ENCODE measurements around the gene ARHGAP33.

ARHGAP33 gene, protein sequence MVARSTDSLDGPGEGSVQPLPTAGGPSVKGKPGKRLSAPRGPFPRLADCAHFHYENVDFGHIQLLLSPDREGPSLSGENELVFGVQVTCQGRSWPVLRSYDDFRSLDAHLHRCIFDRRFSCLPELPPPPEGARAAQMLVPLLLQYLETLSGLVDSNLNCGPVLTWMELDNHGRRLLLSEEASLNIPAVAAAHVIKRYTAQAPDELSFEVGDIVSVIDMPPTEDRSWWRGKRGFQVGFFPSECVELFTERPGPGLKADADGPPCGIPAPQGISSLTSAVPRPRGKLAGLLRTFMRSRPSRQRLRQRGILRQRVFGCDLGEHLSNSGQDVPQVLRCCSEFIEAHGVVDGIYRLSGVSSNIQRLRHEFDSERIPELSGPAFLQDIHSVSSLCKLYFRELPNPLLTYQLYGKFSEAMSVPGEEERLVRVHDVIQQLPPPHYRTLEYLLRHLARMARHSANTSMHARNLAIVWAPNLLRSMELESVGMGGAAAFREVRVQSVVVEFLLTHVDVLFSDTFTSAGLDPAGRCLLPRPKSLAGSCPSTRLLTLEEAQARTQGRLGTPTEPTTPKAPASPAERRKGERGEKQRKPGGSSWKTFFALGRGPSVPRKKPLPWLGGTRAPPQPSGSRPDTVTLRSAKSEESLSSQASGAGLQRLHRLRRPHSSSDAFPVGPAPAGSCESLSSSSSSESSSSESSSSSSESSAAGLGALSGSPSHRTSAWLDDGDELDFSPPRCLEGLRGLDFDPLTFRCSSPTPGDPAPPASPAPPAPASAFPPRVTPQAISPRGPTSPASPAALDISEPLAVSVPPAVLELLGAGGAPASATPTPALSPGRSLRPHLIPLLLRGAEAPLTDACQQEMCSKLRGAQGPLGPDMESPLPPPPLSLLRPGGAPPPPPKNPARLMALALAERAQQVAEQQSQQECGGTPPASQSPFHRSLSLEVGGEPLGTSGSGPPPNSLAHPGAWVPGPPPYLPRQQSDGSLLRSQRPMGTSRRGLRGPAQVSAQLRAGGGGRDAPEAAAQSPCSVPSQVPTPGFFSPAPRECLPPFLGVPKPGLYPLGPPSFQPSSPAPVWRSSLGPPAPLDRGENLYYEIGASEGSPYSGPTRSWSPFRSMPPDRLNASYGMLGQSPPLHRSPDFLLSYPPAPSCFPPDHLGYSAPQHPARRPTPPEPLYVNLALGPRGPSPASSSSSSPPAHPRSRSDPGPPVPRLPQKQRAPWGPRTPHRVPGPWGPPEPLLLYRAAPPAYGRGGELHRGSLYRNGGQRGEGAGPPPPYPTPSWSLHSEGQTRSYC

DNA sequence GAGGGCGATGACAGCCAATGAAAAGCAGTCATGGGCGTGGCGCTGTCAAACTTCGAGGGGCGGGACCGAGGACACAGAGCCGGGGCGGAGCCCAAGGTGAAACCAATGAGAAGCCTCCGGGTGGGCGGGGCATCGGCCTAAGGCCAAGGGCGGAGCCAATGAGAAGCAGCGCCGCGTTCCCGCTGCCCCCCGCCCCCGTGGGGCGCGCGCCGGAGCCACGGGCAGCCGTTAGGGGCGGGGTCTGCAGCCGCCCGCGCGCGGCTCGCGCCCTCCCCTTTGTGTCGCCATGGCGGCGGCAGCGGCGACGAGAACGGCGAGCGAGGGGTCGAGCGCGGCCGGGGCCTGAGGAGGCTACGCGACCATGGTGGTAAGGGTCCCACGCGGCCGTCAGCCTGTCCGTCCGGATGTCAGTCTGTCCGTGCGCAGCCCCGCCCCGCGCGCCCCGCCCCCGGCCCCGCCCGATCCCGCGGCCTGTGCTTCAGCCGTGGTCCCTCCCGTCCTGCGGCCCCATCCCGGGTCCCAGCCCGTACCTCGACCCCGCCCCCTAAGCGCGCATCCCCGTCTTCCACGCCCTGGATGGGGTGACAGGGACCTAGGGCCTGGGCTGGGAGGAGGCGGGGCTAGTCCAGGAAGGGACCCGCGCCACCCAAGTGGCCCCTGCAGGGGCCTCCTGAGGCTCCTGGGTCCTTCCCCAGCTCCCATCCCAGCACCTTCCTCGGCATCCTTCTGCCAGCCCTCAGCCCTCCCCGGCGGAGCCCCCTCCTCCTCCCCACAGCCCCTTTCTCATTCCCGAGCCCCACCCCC is at the start of gene ARHGAP33:
TSS of gene ARHGAP33 (plus strand) at position 267 of the 804 bp plus-strand sequence. CDS start at position 362, 95 bp downstream.
- peak; percentile 98 for DNase-seq (ENCODE audit: low spot score)

DNA sequence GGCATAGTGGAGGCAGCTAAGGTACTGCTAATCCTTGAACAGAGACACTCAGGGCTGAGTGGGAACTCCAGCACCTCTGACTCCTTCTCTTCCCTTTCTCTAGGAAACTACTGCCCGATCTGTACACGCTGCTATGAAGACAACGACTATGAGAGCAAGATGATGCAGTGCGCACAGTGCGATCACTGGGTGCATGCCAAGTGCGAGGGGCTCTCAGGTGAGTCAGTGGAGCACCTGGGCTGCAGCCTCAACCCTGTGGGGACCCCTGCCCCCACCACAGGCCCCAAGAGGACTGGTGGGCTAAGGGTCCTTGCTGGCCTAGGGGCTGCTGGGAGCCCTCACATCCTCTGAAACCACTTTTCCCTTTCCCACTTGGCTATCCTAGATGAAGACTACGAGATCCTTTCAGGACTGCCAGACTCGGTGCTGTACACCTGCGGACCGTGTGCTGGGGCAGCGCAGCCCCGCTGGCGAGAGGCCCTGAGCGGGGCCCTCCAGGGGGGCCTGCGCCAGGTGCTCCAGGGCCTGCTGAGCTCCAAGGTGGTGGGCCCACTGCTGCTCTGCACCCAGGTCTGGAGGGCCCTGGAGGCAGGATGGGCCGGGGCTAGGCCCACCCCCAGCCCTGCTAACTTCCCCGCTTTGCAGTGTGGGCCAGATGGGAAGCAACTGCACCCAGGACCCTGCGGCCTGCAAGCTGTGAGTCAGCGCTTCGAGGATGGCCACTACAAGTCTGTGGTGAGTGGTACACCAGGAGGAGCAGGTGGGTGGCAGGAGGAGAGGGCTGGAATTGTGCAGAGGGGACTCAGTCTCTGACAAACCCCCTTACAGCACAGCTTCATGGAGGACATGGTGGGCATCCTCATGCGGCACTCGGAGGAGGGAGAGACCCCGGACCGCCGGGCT is 48.1 kb upstream of the ARHGAP33 start:
- DNase-seq (ENCODE audit: low spot score): no peak

DNA sequence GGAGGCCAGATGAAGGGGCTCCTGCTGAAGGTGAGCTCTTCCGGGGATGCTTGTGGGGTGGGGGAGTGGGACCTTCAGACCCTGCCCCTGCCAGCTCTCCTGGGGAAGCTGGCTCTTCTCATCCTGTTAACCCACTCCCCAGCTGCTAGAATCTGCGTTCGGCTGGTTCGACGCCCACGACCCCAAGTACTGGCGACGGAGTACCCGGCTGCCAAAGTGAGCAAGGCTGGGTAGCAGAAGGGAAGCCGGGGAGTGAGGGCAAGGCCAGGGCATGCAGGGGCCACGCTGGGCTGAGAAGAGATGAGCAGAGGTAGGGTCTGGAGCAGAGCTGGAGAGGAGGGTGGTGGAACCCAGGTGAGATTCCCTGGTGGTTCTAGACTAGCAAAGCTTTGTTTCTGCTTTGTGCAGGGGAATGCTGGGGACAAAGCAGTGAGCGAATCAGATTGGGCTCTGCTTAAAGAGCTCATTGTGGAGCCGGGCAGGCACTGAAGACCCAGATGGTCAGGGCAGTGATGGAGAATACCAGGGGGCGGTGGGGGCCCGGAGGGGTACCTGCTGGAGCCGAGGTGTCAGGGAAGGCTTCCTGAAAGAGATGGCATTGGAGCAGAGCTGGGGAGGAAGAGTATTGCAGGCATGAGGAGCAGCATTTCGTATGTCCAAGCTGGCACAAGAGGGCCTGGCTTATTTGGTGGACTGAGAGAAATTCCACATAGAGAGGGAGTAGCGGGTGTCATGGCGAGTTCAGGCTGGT is 47.2 kb upstream of the ARHGAP33 start:
- no peak for DNase-seq (ENCODE audit: low spot score)

DNA sequence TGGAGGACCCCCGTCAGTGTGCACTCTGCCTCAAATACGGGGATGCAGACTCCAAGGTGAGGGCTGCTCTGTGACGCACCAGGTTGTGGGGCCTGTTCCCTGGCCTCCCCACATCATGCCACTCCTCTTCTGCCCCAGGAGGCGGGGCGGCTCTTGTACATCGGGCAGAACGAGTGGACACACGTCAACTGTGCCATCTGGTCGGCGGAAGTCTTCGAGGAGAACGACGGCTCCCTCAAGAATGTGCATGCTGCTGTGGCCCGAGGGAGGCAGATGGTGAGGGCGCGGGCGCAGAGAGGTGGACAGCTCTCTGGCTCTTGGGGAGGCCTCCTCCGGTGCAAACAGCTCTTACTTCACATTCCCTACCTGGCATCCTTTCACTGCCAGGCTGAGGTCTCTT is 46.3 kb upstream of the ARHGAP33 start:
- DNase-seq (ENCODE audit: low spot score): no peak

DNA sequence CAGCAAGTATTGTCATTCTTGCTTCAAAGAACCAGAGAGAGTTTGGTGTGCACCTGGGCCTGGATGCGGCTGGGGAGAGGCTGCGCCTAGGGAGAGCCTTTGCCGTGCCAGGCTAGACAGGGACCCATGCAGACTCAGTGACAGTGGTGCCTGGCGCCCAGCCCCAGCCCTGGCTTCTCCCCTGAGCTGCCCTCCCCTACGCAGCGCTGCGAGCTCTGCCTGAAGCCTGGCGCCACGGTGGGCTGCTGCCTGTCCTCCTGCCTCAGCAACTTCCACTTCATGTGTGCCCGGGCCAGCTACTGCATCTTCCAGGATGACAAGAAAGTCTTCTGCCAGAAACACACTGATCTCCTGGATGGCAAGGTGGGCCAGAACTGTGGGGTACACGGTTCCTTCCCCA is 45.6 kb upstream of the ARHGAP33 start:
- DNase-seq (ENCODE audit: low spot score): no peak

DNA sequence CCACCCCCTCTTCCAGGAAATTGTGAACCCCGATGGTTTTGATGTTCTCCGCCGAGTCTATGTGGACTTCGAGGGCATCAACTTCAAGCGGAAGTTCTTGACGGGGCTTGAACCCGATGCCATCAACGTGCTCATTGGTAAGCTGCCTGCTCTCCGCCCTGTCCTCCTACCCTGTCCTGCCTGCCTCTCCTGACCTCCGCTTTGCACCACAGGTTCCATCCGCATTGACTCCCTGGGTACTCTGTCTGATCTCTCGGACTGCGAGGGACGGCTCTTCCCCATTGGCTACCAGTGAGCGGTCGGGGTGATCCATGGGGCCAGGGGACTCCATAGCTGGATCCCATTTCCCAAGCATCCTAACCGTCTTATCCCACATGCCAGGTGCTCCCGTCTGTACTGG is 45.0 kb upstream of the ARHGAP33 start:
- no peak for DNase-seq (ENCODE audit: low spot score)

DNA sequence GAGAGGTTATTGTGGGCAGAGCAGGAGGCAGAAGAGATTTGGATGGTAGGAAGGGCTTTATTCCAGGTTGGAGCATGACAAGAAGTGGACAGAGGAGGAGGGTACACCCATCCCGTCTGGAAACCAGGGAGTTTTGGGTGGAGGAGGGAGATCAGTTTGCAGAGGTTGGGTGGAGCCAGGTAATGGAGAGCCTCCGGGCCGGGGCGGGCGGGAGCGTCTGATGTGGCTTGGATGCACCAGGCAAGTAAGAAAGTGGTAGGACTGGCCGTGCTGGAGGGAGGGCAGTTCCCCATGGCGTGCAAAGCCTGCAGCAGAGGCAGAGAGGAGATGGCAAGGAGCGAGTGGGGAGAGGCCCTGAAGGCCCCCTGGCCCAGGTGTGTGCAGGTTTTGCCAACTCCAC is 44.0 kb upstream of the ARHGAP33 start:
- DNase-seq (ENCODE audit: low spot score): no peak

DNA sequence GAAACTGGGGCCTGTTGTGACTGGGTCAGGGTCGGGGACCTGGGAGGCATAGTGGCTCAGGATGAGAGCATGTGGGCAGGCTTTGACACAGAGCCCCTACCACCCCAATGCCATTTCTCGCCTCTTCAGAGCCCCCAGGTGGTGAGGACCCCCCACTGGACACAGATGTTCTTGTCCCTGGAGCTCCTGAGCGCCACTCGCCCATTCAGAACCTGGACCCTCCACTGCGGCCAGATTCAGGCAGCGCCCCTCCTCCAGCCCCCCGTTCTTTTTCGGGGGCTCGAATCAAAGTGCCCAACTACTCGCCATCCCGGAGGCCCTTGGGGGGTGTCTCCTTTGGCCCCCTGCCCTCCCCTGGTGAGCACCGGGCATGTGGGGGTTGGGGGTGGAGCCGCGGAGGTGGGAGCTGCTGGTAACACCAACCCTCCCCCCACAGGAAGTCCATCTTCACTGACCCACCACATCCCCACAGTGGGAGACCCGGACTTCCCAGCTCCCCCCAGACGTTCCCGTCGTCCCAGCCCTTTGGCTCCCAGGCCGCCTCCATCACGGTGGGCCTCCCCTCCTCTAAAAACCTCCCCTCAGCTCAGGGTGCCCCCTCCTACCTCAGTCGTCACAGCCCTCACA is 43.5 kb upstream of the ARHGAP33 start:
- DNase-seq (ENCODE audit: low spot score): no peak

DNA sequence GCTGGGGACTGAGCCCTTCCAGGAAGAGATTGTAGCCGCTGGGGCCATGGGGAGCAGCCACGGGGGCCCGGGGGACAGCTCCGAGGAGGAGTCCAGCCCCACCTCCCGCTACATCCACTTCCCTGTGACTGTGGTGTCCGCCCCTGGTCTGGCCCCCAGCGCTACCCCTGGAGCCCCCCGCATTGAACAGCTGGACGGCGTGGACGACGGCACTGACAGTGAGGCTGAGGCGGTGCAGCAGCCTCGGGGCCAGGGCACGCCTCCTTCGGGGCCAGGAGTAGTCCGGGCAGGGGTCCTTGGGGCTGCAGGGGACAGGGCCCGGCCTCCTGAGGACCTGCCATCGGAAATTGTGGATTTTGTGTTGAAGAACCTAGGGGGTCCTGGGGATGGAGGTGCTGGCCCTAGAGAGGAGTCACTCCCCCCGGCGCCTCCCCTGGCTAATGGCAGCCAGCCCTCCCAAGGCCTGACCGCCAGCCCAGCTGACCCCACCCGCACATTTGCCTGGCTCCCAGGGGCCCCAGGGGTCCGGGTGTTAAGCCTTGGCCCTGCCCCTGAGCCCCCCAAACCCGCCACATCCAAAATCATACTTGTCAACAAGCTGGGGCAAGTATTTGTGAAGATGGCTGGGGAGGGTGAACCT is 42.7 kb upstream of the ARHGAP33 start:
- no peak for DNase-seq (ENCODE audit: low spot score)

DNA sequence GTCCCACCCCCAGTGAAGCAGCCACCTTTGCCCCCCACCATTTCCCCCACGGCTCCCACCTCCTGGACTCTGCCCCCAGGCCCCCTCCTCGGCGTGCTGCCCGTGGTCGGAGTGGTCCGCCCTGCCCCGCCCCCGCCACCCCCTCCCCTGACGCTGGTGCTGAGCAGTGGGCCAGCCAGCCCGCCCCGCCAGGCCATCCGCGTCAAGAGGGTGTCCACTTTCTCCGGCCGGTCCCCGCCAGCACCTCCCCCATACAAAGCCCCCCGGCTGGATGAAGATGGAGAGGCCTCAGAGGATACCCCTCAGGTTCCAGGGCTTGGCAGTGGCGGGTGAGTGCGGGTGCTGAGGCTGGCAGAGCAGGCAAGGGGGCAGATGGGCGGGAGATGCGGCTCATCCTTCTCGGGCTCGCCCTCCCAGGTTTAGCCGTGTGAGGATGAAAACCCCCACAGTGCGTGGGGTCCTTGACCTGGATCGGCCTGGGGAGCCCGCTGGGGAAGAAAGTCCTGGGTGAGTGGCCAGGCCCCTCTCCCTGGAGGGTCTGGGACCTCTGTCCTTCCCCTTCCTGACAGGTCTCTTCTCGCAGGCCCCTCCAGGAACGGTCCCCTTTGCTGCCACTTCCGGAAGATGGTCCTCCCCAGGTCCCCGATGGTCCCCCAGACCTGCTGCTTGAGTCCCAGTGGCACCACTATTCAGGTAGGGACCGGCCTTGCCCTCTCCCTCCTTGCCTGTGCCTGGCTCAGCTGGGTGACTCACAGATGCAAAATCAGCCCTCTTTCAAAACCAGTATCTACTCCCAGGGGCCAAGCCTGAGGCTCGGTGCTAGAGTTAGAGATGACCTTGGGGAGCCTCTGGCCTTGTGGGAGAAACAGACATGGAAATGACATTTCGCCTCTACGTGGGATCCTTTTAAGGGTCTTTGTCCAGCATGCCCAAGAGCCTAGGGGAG is 41.9 kb upstream of the ARHGAP33 start:
- DNase-seq (ENCODE audit: low spot score): no peak

DNA sequence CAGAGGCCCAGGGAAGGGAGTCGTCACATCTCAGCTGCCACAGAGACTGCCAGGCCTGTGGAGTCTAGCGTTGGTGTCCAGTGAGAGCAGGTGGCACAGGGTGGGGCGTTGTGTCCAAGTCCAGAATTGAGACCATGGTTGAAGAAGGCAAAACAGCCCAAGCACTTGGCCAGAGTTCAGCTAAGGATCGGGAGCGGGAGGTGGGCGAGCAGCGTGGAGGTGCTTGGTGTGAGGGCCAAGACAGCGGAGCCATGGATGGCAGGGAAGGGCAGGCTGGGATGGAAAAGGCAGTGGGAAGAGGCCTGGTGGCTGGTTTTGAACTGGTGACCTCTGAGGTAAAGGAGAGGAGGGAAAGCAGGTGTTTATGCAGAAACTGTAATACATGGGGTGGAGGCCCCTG is 41.1 kb upstream of the ARHGAP33 start:
- no peak for DNase-seq (ENCODE audit: low spot score)

DNA sequence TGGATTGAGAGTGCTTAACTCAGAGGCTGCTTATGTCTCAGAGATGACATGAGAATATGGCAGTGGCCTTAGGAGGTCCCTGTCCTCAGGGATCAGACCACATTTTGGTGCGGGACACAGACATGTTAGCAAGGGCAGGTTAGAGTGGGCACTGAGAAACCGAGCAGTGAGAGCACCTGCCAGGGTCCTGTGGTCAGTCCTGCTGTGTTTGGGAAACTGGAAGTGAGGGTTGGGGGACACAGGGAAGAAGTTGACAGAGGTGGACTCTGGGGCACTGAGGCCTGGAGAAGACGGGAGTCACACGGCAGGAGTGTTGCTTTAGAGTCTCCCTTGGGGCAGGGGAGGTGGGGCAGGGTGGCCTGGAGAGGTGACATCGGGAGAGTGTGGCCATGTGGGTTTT is 40.5 kb upstream of the ARHGAP33 start:
- DNase-seq (ENCODE audit: low spot score): no peak

DNA sequence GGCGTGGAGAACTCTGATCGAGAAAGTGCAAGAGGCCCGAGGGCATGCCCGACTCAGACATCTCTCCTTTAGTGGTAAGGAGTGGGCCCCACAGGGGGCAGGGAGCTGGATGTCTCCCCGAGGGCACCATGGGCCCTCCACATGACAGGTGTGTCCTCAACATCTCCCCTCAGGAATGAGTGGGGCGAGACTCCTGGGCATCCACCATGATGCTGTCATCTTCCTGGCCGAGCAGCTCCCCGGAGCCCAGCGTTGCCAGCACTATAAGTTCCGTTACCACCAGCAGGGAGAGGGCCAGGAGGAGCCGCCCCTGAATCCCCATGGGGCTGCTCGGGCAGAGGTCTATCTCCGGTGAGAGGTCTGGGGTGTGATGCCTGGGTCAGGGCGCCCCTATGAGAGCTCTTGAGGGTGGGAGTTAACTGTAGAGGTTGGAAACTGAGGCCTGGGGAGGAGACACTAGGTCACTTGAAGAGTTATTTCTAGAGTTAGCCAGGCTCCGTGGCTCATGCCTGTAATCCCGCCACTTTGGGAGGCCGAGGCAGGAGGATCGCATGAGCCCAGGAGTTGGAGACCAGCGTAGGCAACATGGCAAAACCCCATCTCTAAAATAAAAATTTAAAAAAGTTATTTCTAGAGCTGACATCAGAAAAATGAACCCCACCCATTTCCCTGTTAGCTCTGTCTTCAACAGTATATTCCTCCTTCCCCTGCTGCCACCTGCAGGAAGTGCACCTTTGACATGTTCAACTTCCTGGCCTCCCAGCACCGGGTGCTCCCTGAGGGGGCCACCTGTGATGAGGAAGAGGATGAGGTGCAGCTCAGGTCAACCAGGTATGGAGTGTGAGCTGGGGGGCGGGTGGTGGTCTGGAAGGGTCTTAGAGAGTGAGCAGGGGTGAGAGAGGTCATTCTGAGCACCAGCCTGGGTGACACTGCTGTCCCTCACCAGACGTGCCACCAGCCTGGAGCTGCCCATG is 38.2 kb upstream of the ARHGAP33 start:
- DNase-seq (ENCODE audit: low spot score): no peak

DNA sequence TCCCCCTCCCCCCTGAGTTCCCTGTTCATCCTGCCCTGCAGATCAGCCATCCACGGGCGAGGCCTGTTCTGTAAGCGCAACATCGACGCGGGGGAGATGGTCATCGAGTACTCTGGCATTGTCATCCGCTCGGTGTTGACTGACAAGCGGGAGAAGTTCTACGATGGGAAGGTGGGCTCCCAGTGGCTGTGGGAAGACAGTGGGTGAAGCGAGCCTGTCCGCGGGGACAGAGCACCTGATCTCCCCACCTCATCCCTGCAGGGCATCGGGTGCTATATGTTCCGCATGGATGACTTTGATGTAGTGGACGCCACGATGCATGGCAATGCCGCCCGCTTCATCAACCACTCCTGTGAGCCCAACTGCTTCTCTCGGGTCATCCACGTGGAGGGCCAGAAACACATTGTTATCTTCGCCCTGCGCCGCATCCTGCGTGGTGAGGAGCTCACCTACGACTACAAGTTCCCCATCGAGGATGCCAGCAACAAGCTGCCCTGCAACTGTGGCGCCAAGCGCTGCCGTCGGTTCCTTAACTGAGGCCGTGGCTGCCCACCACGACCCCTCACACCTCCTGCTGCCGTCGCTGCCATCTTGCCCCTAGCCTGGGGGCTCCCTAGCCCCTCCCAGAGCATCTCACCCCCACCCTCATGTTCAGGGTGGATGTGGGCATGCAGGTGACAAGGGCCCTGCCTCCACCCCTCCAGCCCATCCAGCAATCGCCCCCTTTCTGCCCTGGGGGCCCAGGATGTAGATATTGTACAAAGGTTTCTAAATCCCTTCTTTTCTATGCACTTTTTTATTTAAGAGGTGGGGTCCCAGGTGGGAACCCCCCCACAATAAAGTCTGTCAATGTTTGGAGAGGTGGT is 37.1 kb upstream of the ARHGAP33 start:
- DNase-seq (ENCODE audit: low spot score): no peak

DNA sequence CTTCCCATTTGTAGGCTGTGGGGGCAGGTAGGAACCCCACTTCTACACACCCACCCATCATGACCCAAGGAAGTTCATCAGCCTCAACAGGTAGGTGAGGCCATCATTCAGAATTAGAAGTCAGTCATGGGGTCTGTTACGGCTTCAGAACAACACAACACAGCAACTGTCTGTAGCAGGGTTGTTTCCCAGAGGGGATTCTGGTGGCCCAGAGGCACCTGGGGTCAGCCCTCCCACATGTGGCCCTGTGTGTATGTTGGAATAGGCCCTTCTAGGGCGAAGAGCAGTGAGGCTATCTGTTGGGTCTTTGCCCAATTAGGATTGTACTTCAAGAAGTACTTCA is 36.5 kb upstream of the ARHGAP33 start:
- DNase-seq (ENCODE audit: low spot score): no peak
